ENCODE results near the gene TECTA. TPM values are rescaled to one million over a fixed set of nuclear protein-coding genes. Genes with fewer than 3 reads are reported as not detected.

The TECTA gene
- total RNA-seq, 1 donor from 2014 or later, result 2.9 TPM

DNA sequence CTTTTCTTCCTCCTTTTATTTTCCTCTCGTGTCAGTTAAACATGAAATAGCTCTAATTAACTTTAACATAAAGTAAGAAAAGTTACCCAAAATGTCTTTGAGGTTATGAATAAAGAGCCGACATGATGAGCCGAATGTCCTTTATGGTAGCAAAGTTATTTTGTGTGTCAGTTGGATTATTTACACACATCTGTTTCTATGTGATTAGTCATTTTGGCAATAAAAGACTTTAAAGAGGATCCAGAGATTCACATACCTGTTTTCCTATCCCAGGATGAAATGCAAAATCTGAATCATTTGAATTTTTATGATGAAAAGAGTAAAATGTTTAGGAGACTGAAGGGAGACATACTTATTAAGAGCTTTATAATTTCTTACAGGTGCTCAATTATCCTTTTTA, 34.0 kb upstream of the TECTA start:
- H3K27me3 Mint-ChIP-seq (ENCODE audit: unreplicated experiment), result no peaks in the 10 kb centered on the region
- no peaks in the 10 kb centered on the region for H3K9me3 Mint-ChIP-seq (ENCODE audit: unreplicated experiment)
- H3K4me3 Mint-ChIP-seq (ENCODE audit: unreplicated experiment), result no peak overlapping the region
- TF ChIP-seq CTCF (IDR thresholded peaks at IDR 0.05; ENCODE audit: partially characterized antibody, unreplicated experiment), result no peak
- DNase-seq, result no peak
- peaks cover 6% of the 10 kb centered on the region for H3K4me1 Mint-ChIP-seq (ENCODE audit: low read depth, unreplicated experiment)
- H3K27ac Mint-ChIP-seq (ENCODE audit: unreplicated experiment), result no peak overlapping the region
- H3K36me3 Mint-ChIP-seq (ENCODE audit: unreplicated experiment), result peaks cover 4% of the 10 kb centered on the region

DNA sequence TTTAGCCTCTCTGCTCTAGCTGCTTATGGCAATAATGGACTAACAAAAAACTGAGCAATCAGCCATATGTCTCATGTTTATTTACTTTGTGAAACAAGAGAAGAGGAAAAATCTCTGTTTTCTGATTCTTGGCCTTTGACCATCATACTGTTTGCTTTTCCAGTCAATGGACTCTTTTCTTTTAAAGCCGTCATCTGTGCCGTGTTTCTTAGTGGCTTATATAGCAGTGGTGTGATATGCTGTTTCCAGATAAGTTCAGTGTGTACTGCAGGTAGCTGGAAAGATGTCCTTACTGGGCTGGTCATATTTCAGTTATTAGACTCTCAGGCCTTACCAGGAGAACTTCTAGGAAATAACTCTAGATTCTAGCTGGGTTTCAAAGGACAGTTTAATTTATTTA, 33.6 kb upstream of the TECTA start:
- Mint-ChIP-seq H3K27ac (ENCODE audit: unreplicated experiment) (no peak overlapping the region), H3K4me1 (ENCODE audit: low read depth, unreplicated experiment) (peaks cover 7% of the 10 kb centered on the region), H3K9me3 (ENCODE audit: unreplicated experiment) (no peaks in the 10 kb centered on the region), H3K36me3 (ENCODE audit: unreplicated experiment) (peaks cover 4% of the 10 kb centered on the region), H3K27me3 (ENCODE audit: unreplicated experiment) (no peaks in the 10 kb centered on the region), H3K4me3 (ENCODE audit: unreplicated experiment) (no peak overlapping the region)
- no peak for TF ChIP-seq CTCF (IDR thresholded peaks at IDR 0.05; ENCODE audit: partially characterized antibody, unreplicated experiment)
- DNase-seq, result no peak

- H3K9me3 Mint-ChIP-seq (ENCODE audit: unreplicated experiment), result no peaks in the 10 kb centered on the region
- H3K27ac Mint-ChIP-seq (ENCODE audit: unreplicated experiment), result no peak overlapping the region
- peaks cover 7% of the 10 kb centered on the region for H3K4me1 Mint-ChIP-seq (ENCODE audit: low read depth, unreplicated experiment)
- no peak for TF ChIP-seq CTCF (IDR thresholded peaks at IDR 0.05; ENCODE audit: partially characterized antibody, unreplicated experiment)
- peaks cover 4% of the 10 kb centered on the region for H3K36me3 Mint-ChIP-seq (ENCODE audit: unreplicated experiment)
- no peaks in the 10 kb centered on the region for H3K27me3 Mint-ChIP-seq (ENCODE audit: unreplicated experiment)
- H3K4me3 Mint-ChIP-seq (ENCODE audit: unreplicated experiment), result no peak overlapping the region
- no peak for DNase-seq
These were observed 32.9 kb upstream of the TECTA start for GRCh38 chr11:121067962-121068647.

- Mint-ChIP-seq H3K36me3 (ENCODE audit: unreplicated experiment) (peaks cover 4% of the 10 kb centered on the region), H3K4me3 (ENCODE audit: unreplicated experiment) (peak overlapping the region; percentile 3), H3K9me3 (ENCODE audit: unreplicated experiment) (no peaks in the 10 kb centered on the region), H3K4me1 (ENCODE audit: low read depth, unreplicated experiment) (peaks cover 7% of the 10 kb centered on the region), H3K27me3 (ENCODE audit: unreplicated experiment) (no peaks in the 10 kb centered on the region), H3K27ac (ENCODE audit: unreplicated experiment) (no peak overlapping the region)
- DNase-seq, result no peak
- no peak for TF ChIP-seq CTCF (IDR thresholded peaks at IDR 0.05; ENCODE audit: partially characterized antibody, unreplicated experiment)
These were observed 32.3 kb upstream of the TECTA start for GRCh38 chr11:121068787-121069186.

DNA sequence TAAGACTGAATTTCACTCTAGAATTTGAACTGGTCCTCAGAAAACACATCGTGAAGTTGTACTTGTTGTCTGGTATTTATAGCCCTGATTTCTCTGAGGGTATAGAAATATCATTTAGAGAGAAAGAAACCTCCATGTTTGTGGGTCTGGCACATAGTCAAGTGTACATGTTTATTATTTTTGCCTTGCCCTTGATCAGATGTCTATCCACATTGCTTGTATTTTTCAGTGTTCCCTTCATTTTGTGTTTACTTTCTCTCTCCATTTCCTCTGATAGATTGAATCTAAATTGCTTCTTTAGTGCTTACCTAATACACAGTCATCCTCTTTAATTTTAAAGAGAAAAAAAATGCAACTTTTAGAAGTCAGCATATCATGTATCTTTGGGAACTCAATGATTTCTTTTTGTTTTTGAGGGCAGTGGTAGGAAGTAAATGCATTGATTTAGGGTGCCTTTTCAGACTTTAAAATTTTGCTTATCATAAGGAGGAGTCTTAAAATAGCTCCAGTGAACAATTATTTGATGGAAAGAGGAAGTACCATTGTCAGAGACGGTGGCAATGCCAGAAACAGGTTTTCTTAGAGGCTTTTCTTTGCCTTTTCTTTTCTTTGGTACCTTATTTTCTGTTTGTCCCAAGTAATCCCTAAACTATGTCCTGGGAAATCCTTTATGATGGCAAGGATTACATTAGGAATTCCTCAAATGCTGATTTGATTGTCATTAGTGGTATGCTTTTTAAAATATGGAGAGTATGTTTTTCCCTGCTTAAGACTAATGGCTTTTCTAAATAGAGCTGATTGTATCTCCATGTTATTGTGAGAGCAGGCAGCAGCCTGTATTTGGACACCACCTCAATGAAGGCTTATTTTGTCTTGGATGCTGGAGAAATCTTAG, 29.8 kb upstream of the TECTA start:
- Mint-ChIP-seq H3K36me3 (ENCODE audit: unreplicated experiment) (peaks cover 4% of the 10 kb centered on the region), H3K9me3 (ENCODE audit: unreplicated experiment) (no peaks in the 10 kb centered on the region), H3K4me1 (ENCODE audit: low read depth, unreplicated experiment) (peaks cover 7% of the 10 kb centered on the region), H3K27ac (ENCODE audit: unreplicated experiment) (peak overlapping the region; percentile 90), H3K27me3 (ENCODE audit: unreplicated experiment) (no peaks in the 10 kb centered on the region), H3K4me3 (ENCODE audit: unreplicated experiment) (no peak overlapping the region)
- DNase-seq, result no peak
- no peak for TF ChIP-seq CTCF (IDR thresholded peaks at IDR 0.05; ENCODE audit: partially characterized antibody, unreplicated experiment)

Measured in glutamatergic neuron (in vitro differentiated cells).